Measurements from ENCODE around the gene KAZN. TPM values are rescaled to one million over a fixed set of nuclear protein-coding genes. Genes with fewer than 3 reads are reported as not detected.

Gene KAZN
- polyA plus RNA-seq, 5 donors: 26.2 to 34.7 (median 29.0) TPM

DNA sequence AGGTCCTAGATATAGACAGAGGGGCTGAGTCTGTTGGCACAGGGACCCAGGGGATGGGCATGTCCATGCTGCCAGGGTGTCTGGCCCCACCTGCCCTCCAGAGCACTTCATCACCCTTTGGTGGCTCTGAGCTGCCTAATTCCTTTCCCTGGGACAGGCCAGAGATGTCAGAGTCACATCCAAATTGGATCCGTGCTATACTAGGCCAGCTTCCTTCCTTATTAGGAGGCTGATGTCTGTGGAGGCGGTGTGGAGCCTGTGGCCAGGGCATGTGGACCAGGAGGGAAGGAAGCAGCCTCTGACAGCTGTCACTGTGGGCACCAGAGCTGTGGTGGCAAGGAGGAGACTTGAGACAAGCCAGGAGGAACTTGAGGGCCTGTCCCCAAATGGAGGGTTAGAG, 477.3 kb downstream of the KAZN start:
- no peak for DNase-seq

DNA sequence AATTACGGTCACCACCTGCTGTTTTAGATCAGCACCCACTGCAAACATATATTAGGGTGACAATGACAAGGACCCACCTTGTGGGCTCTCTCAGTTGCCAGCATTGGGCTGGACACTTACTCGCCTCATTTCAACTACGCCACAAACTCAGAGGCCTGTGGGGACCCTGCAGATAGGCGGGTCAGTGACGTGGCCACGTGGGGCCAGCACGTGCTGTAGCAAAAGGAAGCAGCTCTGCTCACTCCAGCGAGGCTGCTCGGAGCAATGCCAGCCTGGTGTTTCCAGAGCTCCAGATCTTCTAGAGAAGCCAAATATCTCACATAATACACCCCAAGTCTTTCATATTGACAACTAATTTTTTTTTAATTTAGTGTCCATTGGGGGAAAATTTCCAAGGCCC, 478.3 kb downstream of the KAZN start:
- DNase-seq: no peak

DNA sequence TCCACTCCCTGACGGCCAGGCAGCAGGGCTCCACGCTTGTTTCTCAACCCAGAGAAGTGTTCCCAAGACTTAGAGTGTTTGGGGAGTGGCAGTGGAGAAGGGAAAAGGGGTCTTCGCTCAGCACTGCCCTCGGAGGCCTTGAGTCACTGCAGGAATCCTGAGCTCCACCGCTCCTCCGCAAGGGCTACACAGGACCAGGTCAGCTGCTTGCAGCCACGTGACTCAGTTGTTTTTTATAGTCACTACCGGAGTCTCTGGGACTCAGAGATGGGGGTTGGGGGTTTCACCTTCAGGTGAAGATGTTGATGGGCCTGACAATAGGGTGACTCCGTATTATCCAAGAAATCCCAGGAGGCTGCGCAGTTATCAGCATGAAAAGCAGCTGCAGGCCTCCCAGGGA, 478.9 kb downstream of the KAZN start:
- no peak for DNase-seq

DNA sequence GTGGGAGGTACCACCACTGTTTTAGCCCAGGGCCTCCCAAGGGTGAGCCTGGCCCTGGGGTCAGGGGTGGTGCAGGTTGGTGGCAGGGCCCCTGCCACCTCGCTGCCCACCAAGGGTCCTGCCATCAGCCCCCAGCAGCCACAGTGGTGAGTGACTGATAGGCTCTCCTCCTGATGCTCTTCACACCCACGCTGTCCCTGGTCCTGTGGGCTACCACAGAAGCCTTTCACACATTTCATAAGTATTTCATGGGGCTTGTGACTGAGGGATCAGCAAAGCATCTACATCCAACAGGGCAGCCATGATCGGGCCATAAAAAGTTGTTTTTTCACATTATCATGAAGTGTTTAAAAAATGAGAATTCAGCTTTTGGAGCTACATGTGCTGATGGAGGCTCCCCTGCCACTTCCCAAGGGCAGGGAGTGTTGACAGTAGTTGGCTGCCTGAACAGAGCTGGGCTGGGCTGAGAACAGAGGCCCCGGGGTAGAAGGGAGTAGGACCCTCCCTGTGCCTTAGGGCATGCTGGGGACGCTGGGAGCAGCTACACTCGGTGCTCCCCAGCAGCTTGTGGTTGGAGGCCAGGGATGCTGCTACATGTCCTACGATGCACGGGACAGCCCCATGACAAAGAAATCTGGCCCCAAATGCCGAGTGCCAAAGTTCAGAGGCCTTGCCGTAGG, 482.0 kb downstream of the KAZN start:
- no peak for DNase-seq

DNA sequence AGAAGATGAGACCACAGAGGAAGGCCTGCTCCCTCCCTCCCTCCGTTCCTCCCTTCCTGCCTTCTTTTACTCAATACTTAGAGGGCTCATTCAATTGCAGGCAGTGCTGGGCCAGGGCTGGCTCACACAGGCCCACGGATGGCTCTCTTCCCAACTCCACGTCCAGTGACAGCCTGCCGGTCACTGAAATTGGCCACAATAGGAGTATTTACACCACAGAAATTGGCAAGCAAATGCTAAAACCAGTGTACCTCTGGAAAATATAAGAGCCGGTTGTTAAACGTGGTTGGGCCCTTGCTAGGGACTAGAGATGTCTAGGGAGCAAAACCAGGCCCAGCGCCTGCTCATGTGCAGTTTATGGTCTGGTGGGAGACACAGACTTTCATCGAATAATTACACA, 482.6 kb downstream of the KAZN start:
- no peak for DNase-seq

DNA sequence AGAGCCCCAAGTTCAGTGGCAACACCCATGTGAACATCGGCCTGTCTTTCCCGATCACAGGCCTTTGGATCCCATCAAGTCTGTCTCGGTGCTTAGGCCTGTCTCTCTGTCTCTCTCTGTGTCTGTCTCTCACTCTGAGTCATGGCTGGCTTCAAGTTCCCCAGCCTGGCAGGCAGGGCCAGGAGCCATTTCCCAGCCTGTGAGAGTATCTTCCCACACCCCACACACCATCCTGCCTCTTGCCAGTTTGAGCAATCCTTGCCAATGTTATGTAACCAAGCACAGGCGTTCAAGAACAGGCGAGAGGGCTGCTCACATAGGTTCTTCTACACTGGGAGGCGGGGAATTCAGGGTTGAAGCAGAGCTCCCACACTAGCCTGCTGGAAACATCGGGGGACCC, 485.1 kb downstream of the KAZN start:
- no peak for DNase-seq

DNA sequence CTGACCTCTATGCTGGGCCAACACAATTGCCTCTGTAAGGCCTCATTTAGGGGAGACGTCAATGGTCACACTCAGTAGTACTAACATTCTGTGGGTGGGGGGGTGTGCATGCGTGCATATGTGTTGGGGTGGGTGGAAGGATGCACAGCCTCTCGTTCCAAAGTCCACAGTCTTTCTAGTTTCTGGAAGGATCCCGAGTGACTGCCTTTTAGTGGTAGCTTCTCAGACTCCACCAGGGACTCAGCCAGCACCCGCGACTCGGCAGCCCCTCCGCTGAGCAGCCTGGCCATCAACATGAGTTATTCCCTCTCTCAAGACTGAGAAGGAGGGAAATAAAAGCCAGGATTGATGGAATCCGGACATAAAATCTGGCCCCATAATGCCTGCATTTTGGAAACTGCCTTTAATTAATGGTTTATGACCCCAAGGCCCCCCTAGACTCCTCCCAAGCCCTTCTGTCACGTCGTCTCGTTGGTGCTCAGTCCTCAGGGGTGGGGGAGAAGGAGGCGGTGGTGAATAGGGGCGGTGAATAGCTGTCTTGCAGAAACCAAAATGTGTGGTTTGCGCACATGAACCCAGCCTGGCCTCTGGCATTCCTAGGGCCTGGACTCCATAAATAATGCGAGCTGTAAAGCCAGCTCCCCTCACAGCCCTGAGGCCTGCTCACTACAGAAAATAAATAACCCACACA, 489.9 kb downstream of the KAZN start:
- DNase-seq: peak; percentile 31 to 32

DNA sequence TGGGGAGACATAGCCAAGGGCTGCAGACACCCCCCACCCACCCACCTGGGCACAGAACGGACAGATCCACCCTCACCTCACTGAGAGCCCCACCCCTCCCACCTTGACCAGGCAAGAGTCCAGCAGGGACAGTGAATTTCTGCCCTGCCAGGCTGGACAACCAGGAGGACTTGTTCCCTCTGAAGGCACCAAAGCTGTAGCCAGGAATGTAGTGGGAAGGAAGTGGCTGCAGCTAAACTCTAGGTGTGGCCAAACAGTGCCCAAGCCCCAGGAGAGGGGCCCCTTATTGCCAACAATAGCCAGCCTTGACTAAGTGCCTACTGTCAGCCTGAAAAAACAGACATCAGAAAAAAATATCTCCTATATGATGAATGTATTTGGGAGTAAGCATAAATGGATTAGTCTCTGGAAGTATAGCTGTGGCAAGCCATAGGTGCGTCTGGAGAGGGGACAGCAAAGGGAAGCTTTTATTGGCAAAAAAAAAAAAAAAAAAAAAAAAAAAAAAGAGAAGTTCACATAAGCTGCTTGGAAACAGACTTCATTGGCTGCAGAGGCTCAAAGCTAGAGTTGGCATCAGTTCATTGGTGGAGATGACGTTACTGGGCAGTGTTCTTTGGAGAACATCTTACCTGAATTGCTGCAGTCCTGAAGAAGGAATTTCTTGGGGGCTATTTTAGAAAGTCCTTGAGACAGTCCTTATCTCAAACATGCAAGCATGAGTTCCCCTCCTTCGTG, 490.9 kb downstream of the KAZN start:
- DNase-seq: peak; percentile 27 to 31

DNA sequence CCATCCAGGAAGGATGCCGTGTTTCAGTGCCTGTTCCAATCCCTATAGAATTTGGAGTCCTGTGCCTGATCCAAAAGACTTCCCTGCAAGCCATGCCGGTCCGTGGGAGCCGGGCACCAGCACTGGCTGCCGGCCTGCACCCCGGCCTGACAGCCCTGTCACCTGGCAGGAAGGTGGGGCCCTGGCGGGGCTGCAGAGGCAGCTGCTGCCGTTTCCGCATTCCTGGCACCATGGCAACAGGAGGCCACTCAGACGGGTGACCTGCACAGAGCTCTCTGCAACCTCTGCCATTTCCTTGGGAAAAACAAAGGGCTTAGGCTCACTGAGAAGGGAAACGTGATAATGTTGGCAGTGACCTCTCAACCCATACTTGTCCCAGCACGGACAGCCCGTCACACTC, 491.9 kb downstream of the KAZN start:
- peak; percentile 64 to 69 for DNase-seq

DNA sequence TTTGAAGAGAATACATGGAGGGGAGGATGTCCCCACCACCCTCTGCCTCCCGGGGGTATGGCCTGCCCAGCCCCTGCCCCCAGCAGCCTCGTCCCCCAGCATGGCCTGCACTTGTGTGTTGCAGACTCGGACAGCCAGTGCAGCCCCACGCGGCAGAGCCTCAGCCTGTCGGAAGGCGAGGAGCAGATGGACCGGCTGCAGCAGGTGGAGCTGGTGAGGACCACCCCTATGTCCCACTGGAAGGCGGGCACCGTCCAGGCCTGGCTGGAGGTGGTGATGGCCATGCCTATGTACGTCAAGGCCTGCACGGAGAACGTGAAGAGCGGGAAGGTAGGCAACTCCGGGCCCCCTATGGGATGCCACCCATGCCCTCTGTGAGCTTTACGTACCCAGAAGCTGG, 495.6 kb downstream of the KAZN start:
- no peak for DNase-seq

DNA sequence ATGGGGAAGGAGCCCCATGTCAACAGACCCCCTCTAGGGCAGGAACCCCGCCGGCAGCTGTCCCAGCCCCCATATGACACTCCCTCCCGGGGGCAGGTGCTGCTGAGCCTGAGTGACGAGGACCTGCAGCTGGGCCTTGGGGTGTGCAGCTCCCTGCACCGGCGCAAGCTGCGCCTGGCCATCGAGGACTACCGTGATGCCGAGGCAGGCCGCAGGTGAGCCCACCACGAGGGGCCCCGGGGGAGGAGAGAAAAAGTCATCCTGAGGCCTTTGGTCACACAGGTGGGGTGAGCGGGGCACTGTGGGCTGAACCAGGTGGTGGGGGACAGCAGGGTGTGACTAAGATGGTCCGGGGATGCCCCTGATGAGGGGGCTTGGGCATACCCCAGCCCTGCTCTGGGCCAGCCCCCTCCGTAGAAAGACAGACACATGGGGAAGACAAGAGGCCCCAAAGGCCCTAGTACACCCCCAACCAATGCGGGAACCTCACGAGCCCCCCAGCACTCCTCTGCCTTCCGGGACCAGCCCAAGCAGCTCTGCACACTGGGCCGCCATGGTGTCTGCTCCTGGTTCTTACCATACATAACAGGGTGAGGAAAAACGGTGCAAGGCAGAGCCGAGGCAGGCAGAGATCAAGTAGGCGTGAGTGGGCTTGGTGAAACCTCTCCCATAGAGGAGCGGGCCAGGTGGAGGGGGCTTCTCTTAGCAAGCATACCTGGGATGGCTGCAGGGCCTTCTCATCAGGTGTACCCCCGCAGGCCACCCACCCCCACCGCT, 496.4 kb downstream of the KAZN start:
- no peak for DNase-seq

DNA sequence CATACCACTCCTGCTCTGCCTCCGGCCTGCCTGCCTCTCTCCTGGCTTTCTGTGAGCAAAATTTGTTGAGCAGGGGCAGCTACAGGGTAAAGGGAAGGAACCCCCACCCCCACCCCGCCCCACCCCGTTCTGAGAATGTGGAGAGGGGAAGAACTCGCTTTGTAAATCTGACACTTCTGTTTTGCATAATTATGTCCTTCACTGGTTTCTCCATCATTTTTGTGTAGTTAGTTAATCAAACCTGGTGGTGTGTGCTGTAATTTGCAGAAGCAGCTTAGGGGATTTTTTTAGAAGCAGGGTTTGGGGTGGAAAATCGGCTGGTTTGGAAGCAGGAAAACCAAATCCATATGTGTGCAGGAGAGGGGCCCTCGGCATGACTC, 497.0 kb downstream of the KAZN start:
- DNase-seq: no peak

DNA sequence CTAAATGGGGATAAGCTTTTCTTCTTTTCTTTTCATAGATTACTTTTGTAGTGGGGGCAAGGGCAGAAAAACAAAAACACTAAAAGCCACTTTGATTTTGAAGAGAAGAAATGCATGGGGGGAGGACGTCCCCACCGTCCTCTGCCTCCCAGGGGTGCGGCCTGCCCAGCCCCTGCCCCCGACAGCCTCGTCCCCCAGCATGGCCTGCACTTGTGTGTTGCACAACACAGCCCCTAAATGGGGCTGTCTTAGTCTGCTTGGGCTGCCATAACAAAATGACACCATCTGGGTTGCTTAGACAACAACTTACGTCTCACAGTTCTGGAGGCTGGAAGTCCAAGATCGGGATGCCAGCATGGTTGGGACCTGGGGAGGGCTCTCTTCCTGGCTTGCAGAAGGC, 497.8 kb downstream of the KAZN start:
- DNase-seq: no peak

DNA sequence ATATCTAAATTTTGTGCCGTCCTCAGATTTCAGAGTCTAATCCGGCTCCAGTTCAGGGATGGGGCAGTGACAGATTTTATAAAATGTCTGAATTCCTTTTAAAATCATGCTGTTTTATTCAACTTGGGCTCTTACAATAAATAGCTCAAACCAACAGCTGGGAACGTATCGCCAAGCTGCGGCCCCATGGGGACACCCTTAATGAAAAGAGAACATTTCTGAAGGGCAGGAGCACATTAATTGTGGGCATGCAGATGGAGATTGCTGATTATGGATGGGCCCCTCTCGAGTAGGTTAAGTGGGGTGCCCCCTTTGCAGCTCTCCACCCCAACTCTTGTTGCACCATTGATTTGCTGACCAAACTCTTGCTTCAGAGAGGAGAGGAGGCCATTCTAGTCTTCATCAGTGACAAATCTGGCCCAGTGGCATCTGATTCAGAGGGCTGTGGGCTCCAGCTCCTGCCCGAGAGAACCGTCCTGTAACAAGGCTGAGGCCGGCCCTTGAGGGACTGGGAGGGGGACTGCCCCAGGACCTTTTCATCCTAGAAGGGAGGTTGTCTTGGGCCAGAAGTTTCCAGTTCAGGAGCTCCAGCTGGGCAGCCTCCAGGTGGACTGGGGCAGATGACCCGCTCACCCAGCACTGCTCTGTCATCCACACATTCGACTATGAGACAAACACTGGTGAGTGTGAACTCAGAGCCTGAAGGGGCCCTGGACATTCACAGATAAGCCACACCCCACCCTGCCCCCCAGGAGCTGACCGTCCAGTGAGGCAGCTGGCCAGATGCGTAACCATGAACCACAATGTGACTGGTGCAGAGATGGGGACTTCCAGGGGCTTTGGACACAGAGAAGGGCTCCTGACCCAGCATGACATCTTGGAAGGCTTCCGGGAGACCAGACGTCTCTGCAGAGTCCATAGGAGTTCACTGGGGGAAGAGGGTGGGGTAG, 500.0 kb downstream of the KAZN start:
- no peak for DNase-seq

DNA sequence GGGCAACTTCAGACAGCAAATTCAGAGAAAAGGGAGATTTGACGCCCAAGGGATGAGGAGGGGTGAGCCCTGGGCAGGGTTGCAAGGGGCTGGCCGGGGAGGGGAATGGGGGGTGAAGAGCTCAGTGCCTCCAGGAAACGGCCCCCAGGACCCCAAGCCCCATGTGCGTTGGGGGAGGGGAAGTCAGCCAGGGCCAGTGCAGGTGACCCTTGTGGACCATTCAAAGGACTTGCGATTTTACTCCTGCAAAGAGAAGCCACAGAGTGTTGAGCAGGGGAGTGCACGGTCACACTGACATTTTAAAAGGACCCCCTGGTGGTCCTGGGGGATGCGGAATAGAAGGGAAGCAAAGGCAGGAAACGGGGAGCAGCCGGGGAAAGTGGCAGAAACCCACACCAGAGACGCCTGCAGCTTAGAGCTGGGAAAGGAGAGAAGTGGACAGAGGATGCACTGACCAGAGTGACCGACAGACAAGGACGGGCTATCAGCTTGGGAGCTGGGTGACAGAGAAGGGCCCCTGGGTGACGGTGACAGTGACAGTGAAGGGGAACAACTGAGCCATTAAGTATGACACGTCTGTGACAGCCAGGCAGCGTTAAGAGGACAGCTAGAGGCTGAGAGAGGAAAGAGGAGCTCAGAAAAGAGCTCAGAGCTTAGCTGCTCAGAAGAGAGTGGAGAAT, 501.1 kb downstream of the KAZN start:
- no peak for DNase-seq

DNA sequence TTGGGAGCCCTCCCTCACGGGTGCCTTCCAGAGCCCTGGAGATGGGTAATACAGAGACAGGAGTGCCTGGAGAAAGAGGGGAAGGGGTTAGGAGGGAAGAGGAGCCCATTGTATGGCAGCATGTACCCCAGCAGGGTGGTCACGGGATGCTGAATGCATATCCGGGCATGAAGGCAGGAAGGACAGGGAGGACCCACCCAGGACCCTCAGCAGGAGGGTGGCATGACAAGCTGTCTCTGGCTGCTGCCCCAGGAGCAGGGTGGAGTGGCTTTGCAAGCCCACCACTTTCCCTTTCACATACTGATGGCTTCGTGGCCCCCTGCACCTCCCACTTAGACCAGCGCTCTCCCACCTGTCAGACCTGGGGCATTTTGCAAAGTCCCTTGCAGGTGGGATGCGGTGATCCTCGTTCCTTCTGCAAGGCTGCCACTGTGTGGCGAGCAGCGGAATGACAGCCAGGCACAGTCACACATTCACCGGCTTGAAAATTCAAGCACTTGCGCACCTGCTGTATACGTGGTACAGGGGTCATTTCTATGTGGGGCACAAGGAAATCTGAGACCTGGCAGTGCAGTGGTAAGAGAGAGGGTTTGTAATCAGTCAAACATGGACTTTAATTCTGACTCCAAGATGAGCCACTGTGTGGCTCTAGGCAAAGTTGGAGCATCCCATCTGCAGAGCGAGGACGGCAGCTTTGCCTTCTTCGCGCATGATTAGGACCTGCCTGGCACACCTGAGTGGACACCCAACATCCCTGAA, 501.8 kb downstream of the KAZN start:
- DNase-seq: no peak

DNA sequence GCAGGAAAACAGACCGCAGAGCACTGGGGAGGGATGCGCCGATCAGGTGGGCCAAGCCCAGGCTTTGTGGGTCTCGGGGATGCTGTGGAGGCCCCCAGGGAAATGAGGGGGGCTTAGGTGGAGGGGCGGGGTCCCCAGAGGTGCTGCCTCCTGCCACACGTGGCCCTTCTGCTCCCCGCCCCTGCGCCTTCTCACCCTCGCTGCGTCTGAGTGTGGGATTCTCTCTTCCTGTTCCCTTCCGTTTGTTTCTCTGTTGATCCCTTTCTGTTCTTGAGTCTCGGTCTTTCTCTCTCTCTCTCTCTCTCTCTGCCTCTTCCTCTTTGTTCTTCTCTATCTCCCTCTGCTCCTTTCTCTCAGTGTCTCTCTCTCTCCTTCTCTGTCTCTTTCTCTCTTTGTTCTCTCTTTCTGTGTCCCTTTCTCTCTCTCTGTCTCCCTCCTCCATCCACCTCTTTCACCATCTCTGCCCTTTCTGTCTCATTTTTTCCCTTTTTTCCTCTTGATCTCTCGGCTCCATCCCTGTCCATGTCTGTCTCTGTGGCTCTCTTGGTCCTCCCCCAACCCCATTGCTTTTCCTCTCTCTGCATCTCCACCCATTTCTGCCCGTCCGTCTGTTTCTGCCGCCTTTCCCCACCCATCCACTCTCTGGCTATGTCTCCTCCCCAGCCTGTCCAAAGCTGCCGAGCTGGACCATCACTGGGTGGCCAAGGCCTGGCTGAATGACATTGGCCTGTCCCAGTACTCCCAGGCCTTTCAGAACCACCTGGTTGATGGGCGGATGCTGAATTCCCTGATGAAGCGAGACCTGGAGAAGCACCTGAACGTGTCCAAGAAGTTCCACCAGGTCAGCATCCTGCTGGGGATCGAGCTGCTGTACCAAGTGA, 502.6 kb downstream of the KAZN start:
- DNase-seq: no peak

DNA sequence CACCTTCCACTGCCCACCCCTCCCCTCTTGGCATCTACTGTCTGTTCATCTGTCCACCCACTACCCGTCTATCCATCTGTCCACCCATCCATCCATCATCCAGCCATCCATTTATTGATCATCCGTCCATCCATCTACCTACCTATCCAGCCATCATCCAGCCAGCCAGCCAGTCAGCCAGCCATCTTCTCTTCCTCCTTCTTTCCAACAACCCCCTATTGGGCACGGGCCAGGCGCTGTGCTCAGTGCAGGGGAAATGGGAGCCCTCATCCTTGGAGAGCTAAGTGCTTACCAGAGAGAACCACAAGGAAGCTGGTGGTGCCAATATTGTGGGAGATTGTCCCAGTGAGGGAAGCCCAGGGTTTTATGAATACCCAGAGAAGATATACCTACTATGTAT, 503.3 kb downstream of the KAZN start:
- DNase-seq: no peak

DNA sequence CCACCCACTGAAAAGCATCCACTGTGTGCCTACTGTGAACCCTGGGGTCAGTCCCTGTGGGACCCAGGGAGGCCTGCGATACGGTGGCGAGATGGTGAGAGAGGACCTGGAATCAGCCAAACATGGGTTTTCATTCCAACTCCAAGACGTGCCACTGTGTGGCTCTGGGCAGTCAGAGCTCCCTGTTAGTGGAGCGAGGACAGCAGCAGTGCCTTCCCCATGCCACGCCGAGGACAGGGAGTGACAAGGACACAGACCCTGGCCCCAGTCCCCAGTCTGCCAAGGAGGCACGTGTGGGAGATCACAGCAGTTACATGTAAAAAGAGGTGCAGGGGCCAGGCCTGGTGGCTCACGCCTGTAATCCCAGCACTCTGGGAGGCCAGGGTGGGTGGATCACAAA, 504.2 kb downstream of the KAZN start:
- DNase-seq: no peak

Data from right lung (tissue), 5 donors.